H1 (cell line): ENCODE measurements around the gene RBBP8. TPM values are rescaled to one million over a fixed set of nuclear protein-coding genes. Genes with fewer than 3 reads are reported as not detected.

Experiments
- CTCF ChIA-PET: fragments of 300-600 bp; sonication (Branson Sonifier 250); formaldehyde crosslinking; loops from one replicate; lab custom pipeline; 2021; ENCODE audit not compliant: partially characterized antibody; lab: Charles Lee
- POLR2A ChIA-PET: fragments of 300-600 bp; sonication (Branson Sonifier 250); formaldehyde crosslinking; loops from one replicate; lab custom pipeline; 2021; ENCODE audit warnings: inconsistent platforms; ENCODE audit not compliant: partially characterized antibody; lab: Charles Lee
- DNase-seq, 2 experiments: peaks; one replicate each; pipeline versions ENCODE4 v3.0.0 to v3.0.0-alpha.2; 2010 to 2022; ENCODE audit warnings: low spot score in 2 of 2, low read depth in 1 of 2, mixed read lengths in 1 of 2
- FAIRE-seq: peaks from 2 replicates; lab custom pipeline; 2011; peaks lifted over from hg19 to GRCh38; lab: Jason Lieb, UNC
- H2AFZ ChIP-seq: 2 replicates; pipeline ENCODE4 v1.8.1; 2012; ENCODE audit warnings: low read length, inconsistent platforms
- H2AK5ac ChIP-seq: 2 replicates; pipeline ENCODE4 v1.6.1; 2013; ENCODE audit warnings: low read depth, low read length
- H2BK120ac ChIP-seq: replicated peaks from 2 replicates; pipeline ENCODE3; 2013; ENCODE audit warnings: low read depth, low read length, inconsistent platforms
- H2BK12ac ChIP-seq: 2 replicates; pipeline ENCODE4 v1.6.1; 2013; ENCODE audit warnings: low read depth, low read length
- H2BK15ac ChIP-seq: 2 replicates; pipeline ENCODE4 v1.6.1; 2013; ENCODE audit warnings: low read length
- H2BK20ac ChIP-seq: 2 replicates; pipeline ENCODE4 v1.6.1; 2013; ENCODE audit warnings: low read length
- H2BK5ac ChIP-seq: 2 replicates; pipeline ENCODE4 v1.6.1; 2013; ENCODE audit warnings: low read depth, low read length
- H3K14ac ChIP-seq: 2 replicates; pipeline ENCODE4 v1.6.1; 2013; ENCODE audit warnings: inconsistent platforms; ENCODE audit not compliant: insufficient read length
- H3K18ac ChIP-seq: 2 replicates; pipeline ENCODE4 v1.6.1; 2013; ENCODE audit warnings: low read length; ENCODE audit errors: extremely low read depth
- H3K23ac ChIP-seq: 2 replicates; pipeline ENCODE4 v1.6.1; 2013; ENCODE audit warnings: inconsistent platforms; ENCODE audit not compliant: insufficient read length
- H3K23me2 ChIP-seq: 2 replicates; pipeline ENCODE4 v1.6.1; 2013; ENCODE audit warnings: low read depth, low read length
- H3K27ac ChIP-seq: 2 replicates; pipeline ENCODE4 v1.6.1; 2011; ENCODE audit warnings: low read depth, low read length, inconsistent platforms
- H3K27me3 ChIP-seq, 4 experiments: replicated peaks in 1 of 4; 1 replicate in 1 of 4; 2 replicates in 3 of 4; pipeline versions ENCODE4 v1.6.1 to v1.8.1; 2011 to 2013; ENCODE audit warnings: low read length in 3 of 4, mild to moderate bottlenecking in 3 of 4, inconsistent platforms in 2 of 4, mixed read lengths in 2 of 4, moderate library complexity in 1 of 4; ENCODE audit not compliant: control insufficient read depth in 3 of 4, insufficient read depth in 3 of 4; ENCODE audit errors: extremely low read depth in 1 of 4
- H3K36me3 ChIP-seq, 4 experiments: 2 replicates each; pipeline versions ENCODE4 v1.6.1 to v1.8.1; 2011 to 2013; ENCODE audit warnings: mild to moderate bottlenecking in 4 of 4, low read length in 3 of 4, moderate library complexity in 2 of 4, control low read depth in 1 of 4, inconsistent platforms in 1 of 4; ENCODE audit not compliant: insufficient read depth in 4 of 4, control insufficient read depth in 2 of 4
- H3K4ac ChIP-seq: replicated peaks from 2 replicates; pipeline ENCODE3; 2013; ENCODE audit warnings: low read length, low read depth, mixed read lengths, inconsistent platforms; ENCODE audit not compliant: insufficient read length
- H3K4me1 ChIP-seq, 4 experiments: replicated peaks in 1 of 4; 1 replicate in 1 of 4; 2 replicates in 3 of 4; pipeline versions ENCODE4 v1.6.1 to v1.8.1; 2011 to 2013; ENCODE audit warnings: low read length in 3 of 4, inconsistent platforms in 2 of 4, mixed read lengths in 1 of 4; ENCODE audit not compliant: insufficient read depth in 4 of 4, control insufficient read depth in 3 of 4
- H3K4me2 ChIP-seq, 2 experiments: 2 replicates each; pipeline versions ENCODE4 v1.6.1 to v1.8.1; 2011 to 2013; ENCODE audit warnings: low read depth in 2 of 2, low read length in 2 of 2, control low read depth in 1 of 2, inconsistent platforms in 1 of 2, mild to moderate bottlenecking in 1 of 2; ENCODE audit not compliant: insufficient read depth in 1 of 2
- H3K4me3 ChIP-seq, 4 experiments: fragments of 200-600, 300-600 bp in 1 of 4; sonication (generic), shearing (Covaris generic), sonication (Bioruptor Twin) in 1 of 4; 2 replicates each; pipeline versions ENCODE4 v1.5.1 to v1.8.1; 2011 to 2016; ENCODE audit warnings: low read length in 4 of 4, low read depth in 3 of 4, control low read depth in 2 of 4, inconsistent platforms in 2 of 4, mild to moderate bottlenecking in 2 of 4, mixed read lengths in 1 of 4, moderate library complexity in 1 of 4; ENCODE audit not compliant: insufficient read depth in 2 of 4; ENCODE audit errors: extremely low read depth in 1 of 4
- H3K56ac ChIP-seq: replicated peaks from 2 replicates; pipeline ENCODE3; 2013; ENCODE audit warnings: low read depth, mild to moderate bottlenecking, mixed read lengths, low read length, inconsistent platforms; ENCODE audit not compliant: insufficient read length
- H3K79me1 ChIP-seq: 2 replicates; pipeline ENCODE4 v1.6.1; 2013; ENCODE audit warnings: low read depth, low read length, control low read depth
- H3K79me2 ChIP-seq, 2 experiments: 2 replicates each; pipeline versions ENCODE4 v1.6.1 to v1.8.1; 2012 to 2013; ENCODE audit warnings: low read length in 2 of 2, mild to moderate bottlenecking in 2 of 2, inconsistent platforms in 1 of 2; ENCODE audit not compliant: insufficient read depth in 2 of 2, control insufficient read depth in 1 of 2
- H3K9ac ChIP-seq, 4 experiments: replicated peaks in 1 of 4; 1 replicate in 1 of 4; 2 replicates in 3 of 4; pipeline versions ENCODE4 v1.6.1 to v1.8.1; 2011 to 2013; ENCODE audit warnings: low read depth in 3 of 4, low read length in 3 of 4, control low read depth in 2 of 4, mild to moderate bottlenecking in 2 of 4, moderate library complexity in 2 of 4, inconsistent platforms in 1 of 4; ENCODE audit errors: extremely low read depth in 1 of 4
- H3K9me3 ChIP-seq, 2 experiments: 2 replicates each; pipeline versions ENCODE4 v1.6.1 to v1.8.1; 2012 to 2013; ENCODE audit warnings: mild to moderate bottlenecking in 2 of 2, moderate library complexity in 2 of 2, control low read depth in 1 of 2, inconsistent platforms in 1 of 2, low read depth in 1 of 2, low read length in 1 of 2, mixed read lengths in 1 of 2; ENCODE audit not compliant: insufficient read depth in 2 of 2
- H4K20me1 ChIP-seq, 2 experiments: replicated peaks in 1 of 2; 2 replicates each; pipeline versions ENCODE3 to v1.8.1; 2011 to 2013; ENCODE audit warnings: inconsistent platforms in 2 of 2, low read length in 2 of 2, mild to moderate bottlenecking in 1 of 2; ENCODE audit not compliant: insufficient read depth in 2 of 2, control insufficient read depth in 1 of 2
- H4K5ac ChIP-seq: 2 replicates; pipeline ENCODE4 v1.6.1; 2013; ENCODE audit warnings: low read length, low read depth, mixed read lengths, inconsistent platforms; ENCODE audit not compliant: insufficient read length
- H4K8ac ChIP-seq: 2 replicates; pipeline ENCODE4 v1.8.0; 2013; ENCODE audit warnings: mild to moderate bottlenecking, moderate library complexity, low read length, inconsistent platforms; ENCODE audit not compliant: insufficient read depth; ENCODE audit errors: extremely low read depth
- H4K91ac ChIP-seq: replicated peaks from 2 replicates; pipeline ENCODE3; 2013; ENCODE audit warnings: low read length, mixed read lengths, inconsistent platforms; ENCODE audit not compliant: insufficient read length
- RAD21 ChIP-seq, 2 experiments: IDR thresholded peaks in 1 of 2; conservative IDR thresholded peaks in 1 of 2; 2 replicates each; pipeline ENCODE4 v1.6.1; 2011; ENCODE audit warnings: low read depth in 2 of 2, low read length in 2 of 2, improper control_type of control experiment in 1 of 2, inconsistent platforms in 1 of 2, mild to moderate bottlenecking in 1 of 2, moderate library complexity in 1 of 2
- TEAD4 ChIP-seq: IDR thresholded peaks from 2 replicates; pipeline ENCODE4 v1.6.1; 2012; ENCODE audit warnings: low read depth, low read length, inconsistent platforms, mixed read lengths
- WGBS, 2 experiments: shearing (Covaris generic) in 1 of 2; methylation state at CpG; one replicate each; pipeline versions ENCODE4 v1.1.6 to v1.1.7; 2013 to 2015; ENCODE audit warnings: low lambda C conversion rate in 2 of 2, mixed read lengths in 2 of 2, inconsistent platforms in 1 of 2, low coverage in 1 of 2, missing lambda C conversion rate in 1 of 2; ENCODE audit not compliant: insufficient replicate concordance in 2 of 2, insufficient coverage in 1 of 2, insufficient read length in 1 of 2; ENCODE audit errors: extremely low coverage in 1 of 2, missing lambda C conversion rate in 1 of 2; 5-methylcytosine and 5-hydroxymethylcytosine counted together
- polyA plus RNA-seq, 7 experiments: library from polyadenylated mRNA; depleted of rRNA in 3 of 7; stranded (reverse) in 5 of 7; unstranded in 2 of 7; fragments of >200 nt in 5 of 7; fragments of 200-250 nt in 2 of 7; gene quantifications; 1 replicate in 5 of 7; 2 replicates in 1 of 7; 4 replicates in 1 of 7; pipeline versions ENCODE4 v1.2.1 to v1.2.3, GENCODE V29; 2011 to 2013; ENCODE audit warnings: missing spikeins in 2 of 7, mixed read lengths in 2 of 7
- total RNA-seq: library from RNA; stranded (reverse); fragmentation: NEBNext Ultra II Directional; extraction: Animal tissue kit (Norgen Biotek cat#: 25700); gene quantifications from 2 replicates; pipeline ENCODE4 v1.2.1, GENCODE V29; 2021
- TF ChIP-seq, protein P1 (sequence below), 3 experiments: IDR thresholded peaks; 1 replicate in 2 of 3; 2 replicates in 1 of 3; pipeline versions ENCODE4 v1.5.1 to v1.6.1; 2011; ENCODE audit warnings: low read length in 3 of 3, mild to moderate bottlenecking in 3 of 3, inconsistent platforms in 2 of 3, low read depth in 1 of 3, moderate library complexity in 1 of 3; ENCODE audit not compliant: insufficient read depth in 1 of 3; ENCODE audit errors: control extremely low read depth in 1 of 3

RBBP8 gene
- total and polyA plus RNA-seq, 2 of the 8 experiments (the other 6 are each of a cell fraction or from before 2014, with no cell fraction given): 16.1 to 65.8 TPM

DNA sequence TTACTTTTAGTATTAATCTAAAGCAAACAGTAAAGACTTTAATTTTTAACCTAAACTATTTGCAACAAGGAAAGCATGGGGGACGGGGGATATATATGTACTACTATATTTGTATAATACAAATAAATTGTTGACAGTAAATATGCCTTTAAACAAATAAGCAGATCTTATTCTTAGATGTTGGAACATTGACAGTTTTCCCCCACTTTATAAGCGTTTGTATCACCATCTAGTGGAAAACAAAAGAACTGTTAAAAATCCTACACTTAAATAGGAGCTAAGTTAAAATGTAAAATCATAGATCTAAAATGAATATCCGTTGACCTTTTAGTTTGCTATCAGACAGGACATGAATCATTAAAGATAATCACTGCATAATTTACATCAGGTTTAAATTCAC, 50.0 kb downstream of the RBBP8 start:
- no peak overlapping the region for H2BK5ac ChIP-seq
- H3K14ac ChIP-seq: no peak overlapping the region
- no peak overlapping the region for H2BK120ac ChIP-seq
- no peak overlapping the region for H3K23ac ChIP-seq
- no peaks in the 10 kb centered on the region for H4K20me1 ChIP-seq
- H3K79me2 ChIP-seq: no peaks in the 10 kb centered on the region
- no peak for DNase-seq
- peak; percentile 19 for FAIRE-seq
- H2BK20ac ChIP-seq: no peak overlapping the region
- H4K5ac ChIP-seq: no peak overlapping the region
- H3K27me3 ChIP-seq: no peaks in the 10 kb centered on the region
- H3K4me1 ChIP-seq: no peaks in the 10 kb centered on the region
- no peak overlapping the region for H3K27ac ChIP-seq
- H3K4me3 ChIP-seq: no peak overlapping the region
- POLR2A ChIA-PET: interaction anchor here (1.3 to 1.5 kb wide), 2 partner anchors 30 to 170 kb away, joined by 3 to 7 read pairs; no protein-coding TSS in a partner anchor
- no peak overlapping the region for H3K18ac ChIP-seq
- H2BK12ac ChIP-seq: no peak overlapping the region
- H3K9ac ChIP-seq: no peak overlapping the region
- no peak overlapping the region for H3K4ac ChIP-seq
- WGBS, 2 experiments: 64% methylated on average over 3 of the region's 3 CpGs; no CpG with 5 or more reads in 1 of the 2 experiments
- no peak overlapping the region for H3K4me2 ChIP-seq
- CTCF ChIA-PET: interaction anchor here (0.6 to 4.2 kb wide), 21 partner anchors 8 to 886 kb away, joined by 3 to 37 read pairs (median 3); no protein-coding TSS in a partner anchor
- no peak overlapping the region for H3K56ac ChIP-seq
- peaks cover 3 to 20% (median 12%) of the 10 kb centered on the region in 4 experiments; a peak in 6 of 8 replicates for H3K36me3 ChIP-seq
- H4K8ac ChIP-seq: no peak overlapping the region
- H2AK5ac ChIP-seq: no peak overlapping the region
- no peaks in the 10 kb centered on the region for H3K23me2 ChIP-seq
- no peak overlapping the region for H4K91ac ChIP-seq
- no peak overlapping the region for H2AFZ ChIP-seq
- no peaks in the 10 kb centered on the region for H3K79me1 ChIP-seq
- TF ChIP-seq, protein P1, sequence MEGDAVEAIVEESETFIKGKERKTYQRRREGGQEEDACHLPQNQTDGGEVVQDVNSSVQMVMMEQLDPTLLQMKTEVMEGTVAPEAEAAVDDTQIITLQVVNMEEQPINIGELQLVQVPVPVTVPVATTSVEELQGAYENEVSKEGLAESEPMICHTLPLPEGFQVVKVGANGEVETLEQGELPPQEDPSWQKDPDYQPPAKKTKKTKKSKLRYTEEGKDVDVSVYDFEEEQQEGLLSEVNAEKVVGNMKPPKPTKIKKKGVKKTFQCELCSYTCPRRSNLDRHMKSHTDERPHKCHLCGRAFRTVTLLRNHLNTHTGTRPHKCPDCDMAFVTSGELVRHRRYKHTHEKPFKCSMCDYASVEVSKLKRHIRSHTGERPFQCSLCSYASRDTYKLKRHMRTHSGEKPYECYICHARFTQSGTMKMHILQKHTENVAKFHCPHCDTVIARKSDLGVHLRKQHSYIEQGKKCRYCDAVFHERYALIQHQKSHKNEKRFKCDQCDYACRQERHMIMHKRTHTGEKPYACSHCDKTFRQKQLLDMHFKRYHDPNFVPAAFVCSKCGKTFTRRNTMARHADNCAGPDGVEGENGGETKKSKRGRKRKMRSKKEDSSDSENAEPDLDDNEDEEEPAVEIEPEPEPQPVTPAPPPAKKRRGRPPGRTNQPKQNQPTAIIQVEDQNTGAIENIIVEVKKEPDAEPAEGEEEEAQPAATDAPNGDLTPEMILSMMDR (IDR thresholded peaks at IDR 0.05; ENCODE audit: control extremely low read depth in 1 of 3, insufficient read depth in 1 of 3, low read depth in 1 of 3, low read length in 3 of 3): peak in 2 of 3 experiments; percentile 20 to 23; a peak in 2 of 4 replicates
- TF ChIP-seq RAD21 (IDR thresholded peaks at IDR 0.05 in 1 of 2, conservative IDR thresholded peaks at IDR 0.05 in 1 of 2; ENCODE audit: low read depth in 2 of 2, low read length in 2 of 2) (peak in 1 of 2 experiments; percentile 58; a peak in 3 of 4 replicates), TEAD4 (no peak)
- no peaks in the 10 kb centered on the region for H3K9me3 ChIP-seq
- no peak overlapping the region for H2BK15ac ChIP-seq
